ENCODE results near the gene KRT17.
"Not testable (repeated sequence)": the region's sequence is repeated elsewhere in the genome, so short reads cannot be mapped to it uniquely, and the experiment has no call there.

Gene KRT17

GRCh38 chr17:41589301-41589700 lies 35.1 kb downstream of the KRT17 start:
- no peak for DNase-seq

- DNase-seq = no peak
These were observed 36.1 kb downstream of the KRT17 start for GRCh38 chr17:41588126-41588810.

GRCh38 chr17:41586863-41587495 lies 37.4 kb downstream of the KRT17 start, which contains the start of gene KRT14:
Gene KRT14 (minus strand): TSS chr17:41586895. CDS start chr17:41586834, 61 bp downstream.
- no peak for DNase-seq

- no peak for DNase-seq
These were observed 38.9 kb downstream of the KRT17 start for GRCh38 chr17:41585301-41586056.

- DNase-seq = not testable (repeated sequence)
These were observed 39.9 kb downstream of the KRT17 start for GRCh38 chr17:41584331-41584927.

- no peak for DNase-seq
These were observed 40.9 kb downstream of the KRT17 start for GRCh38 chr17:41583137-41584127.

GRCh38 chr17:41582061-41582968 lies 42.1 kb downstream of the KRT17 start:
- not testable (repeated sequence) for DNase-seq

GRCh38 chr17:41581366-41582060 lies 42.9 kb downstream of the KRT17 start:
- DNase-seq = no peak

- DNase-seq = no peak
These were observed 43.5 kb downstream of the KRT17 start for GRCh38 chr17:41580687-41581365.

- no peak for DNase-seq
These were observed 44.2 kb downstream of the KRT17 start for GRCh38 chr17:41580244-41580575.

- peak; percentile 58 for DNase-seq
These were observed 44.7 kb downstream of the KRT17 start for GRCh38 chr17:41579484-41580243.

- no peak for DNase-seq
These were observed 45.4 kb downstream of the KRT17 start for GRCh38 chr17:41578971-41579370.

GRCh38 chr17:41578538-41578937 lies 45.8 kb downstream of the KRT17 start:
- no peak for DNase-seq

- not testable (repeated sequence) for DNase-seq
These were observed 47.6 kb downstream of the KRT17 start for GRCh38 chr17:41576740-41577139.

GRCh38 chr17:41575336-41575735 lies 49.0 kb downstream of the KRT17 start:
- DNase-seq = no peak

GRCh38 chr17:41571561-41572434 lies 52.6 kb downstream of the KRT17 start, which contains the start of gene KRT9:
Gene KRT9 (minus strand): TSS chr17:41572059. CDS start chr17:41571992, 67 bp downstream.
- no peak for DNase-seq
